Measurements from ENCODE around the gene IDI1. TPM values are rescaled to one million over a fixed set of nuclear protein-coding genes. Genes with fewer than 3 reads are reported as not detected.

Gene IDI1
- polyA plus RNA-seq, 1 of the 3 experiments (the other 2 are of a cell fraction): 15.9 TPM

GRCh38 chr10:1049425-1049958, 573 bp upstream of the IDI1 start:
- peak overlapping the region; percentile 99 for H3K27ac ChIP-seq (ENCODE audit: low read depth in 2 of 2, low read length in 1 of 2)
- peak; percentile 96 for DNase-seq
- H3K4me2 ChIP-seq: peak overlapping the region; percentile 77
- H3K9me2 ChIP-seq: no peaks in the 10 kb centered on the region
- under 1% methylated on average over 20 of the region's 34 CpGs for WGBS (ENCODE audit: low lambda C conversion rate)
- ChIA-PET CTCF (interaction anchor here (1.5 kb wide), 1 partner anchor 12 kb away, joined by 3 read pairs; no protein-coding TSS in a partner anchor), POLR2A (interaction anchor here (0.9 to 1.6 kb wide), 5 partner anchors 10 to 157 kb away, joined by 3 to 7 read pairs (median 4); partner anchors contain the start of gene LARP4B)
- peak overlapping the region; percentile 77; the same call in 1 of the 2 replicates for H2AFZ ChIP-seq (ENCODE audit: low read depth)
- peaks cover 25 to 28% of the 10 kb centered on the region in 2 experiments for H3K36me3 ChIP-seq (replicated peaks in 1 of 2; ENCODE audit: control insufficient read depth in 1 of 2, insufficient read depth in 2 of 2, low read length in 1 of 2)
- H3K4me1 ChIP-seq (ENCODE audit: control insufficient read depth in 1 of 2, insufficient read depth in 2 of 2, low read depth in 1 of 2, low read length in 1 of 2): peaks cover 10 to 15% of the 10 kb centered on the region in 2 experiments; a peak in 3 of 4 replicates
- no peaks in the 10 kb centered on the region for H3K9me3 ChIP-seq
- peaks cover 79% of the 10 kb centered on the region for H3K79me2 ChIP-seq (ENCODE audit: insufficient read depth)
- peak overlapping the region; percentile 90 to 92 for H3K4me3 ChIP-seq (ENCODE audit: low read depth in 2 of 2, low read length in 1 of 2)
- peaks cover 25% of the 10 kb centered on the region for H4K20me1 ChIP-seq (ENCODE audit: insufficient read depth)
- peaks cover 14% of the 10 kb centered on the region for H3F3A ChIP-seq (replicated peaks; ENCODE audit: insufficient read depth)
- H3K27me3 ChIP-seq (ENCODE audit: insufficient read depth): no peaks in the 10 kb centered on the region
- H3K9ac ChIP-seq: peak overlapping the region; percentile 97
- no peak for TF ChIP-seq SIN3A (IDR thresholded peaks at IDR 0.05; ENCODE audit: borderline replicate concordance, low read depth, low read length)
- TF ChIP-seq FOSL2 (IDR thresholded peaks at IDR 0.05; ENCODE audit: borderline replicate concordance, low read depth): no peak
- TF ChIP-seq, protein P1, sequence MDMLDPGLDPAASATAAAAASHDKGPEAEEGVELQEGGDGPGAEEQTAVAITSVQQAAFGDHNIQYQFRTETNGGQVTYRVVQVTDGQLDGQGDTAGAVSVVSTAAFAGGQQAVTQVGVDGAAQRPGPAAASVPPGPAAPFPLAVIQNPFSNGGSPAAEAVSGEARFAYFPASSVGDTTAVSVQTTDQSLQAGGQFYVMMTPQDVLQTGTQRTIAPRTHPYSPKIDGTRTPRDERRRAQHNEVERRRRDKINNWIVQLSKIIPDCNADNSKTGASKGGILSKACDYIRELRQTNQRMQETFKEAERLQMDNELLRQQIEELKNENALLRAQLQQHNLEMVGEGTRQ (IDR thresholded peaks at IDR 0.05; ENCODE audit: borderline replicate concordance, low read depth, low read length): no peak
- TF ChIP-seq ELF1 (IDR thresholded peaks at IDR 0.05): no peak
- no peak for TF ChIP-seq EP300 (IDR thresholded peaks at IDR 0.05; ENCODE audit: borderline replicate concordance in 1 of 2, low read depth in 1 of 2, low read length in 1 of 2)
- peak; percentile 15; the same call in 1 of the 2 replicates for TF ChIP-seq YY1 (IDR thresholded peaks at IDR 0.05; ENCODE audit: low read depth)
- no peak for TF ChIP-seq GATA2 (CRISPR knock-in tag; IDR thresholded peaks at IDR 0.05)
- TF ChIP-seq, protein P2, sequence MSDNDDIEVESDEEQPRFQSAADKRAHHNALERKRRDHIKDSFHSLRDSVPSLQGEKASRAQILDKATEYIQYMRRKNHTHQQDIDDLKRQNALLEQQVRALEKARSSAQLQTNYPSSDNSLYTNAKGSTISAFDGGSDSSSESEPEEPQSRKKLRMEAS (IDR thresholded peaks at IDR 0.05; ENCODE audit: low read depth): no peak
- no peak for TF ChIP-seq CHD2 (IDR thresholded peaks at IDR 0.05; ENCODE audit: low read length, partially characterized antibody)
- TF ChIP-seq, protein P3, sequence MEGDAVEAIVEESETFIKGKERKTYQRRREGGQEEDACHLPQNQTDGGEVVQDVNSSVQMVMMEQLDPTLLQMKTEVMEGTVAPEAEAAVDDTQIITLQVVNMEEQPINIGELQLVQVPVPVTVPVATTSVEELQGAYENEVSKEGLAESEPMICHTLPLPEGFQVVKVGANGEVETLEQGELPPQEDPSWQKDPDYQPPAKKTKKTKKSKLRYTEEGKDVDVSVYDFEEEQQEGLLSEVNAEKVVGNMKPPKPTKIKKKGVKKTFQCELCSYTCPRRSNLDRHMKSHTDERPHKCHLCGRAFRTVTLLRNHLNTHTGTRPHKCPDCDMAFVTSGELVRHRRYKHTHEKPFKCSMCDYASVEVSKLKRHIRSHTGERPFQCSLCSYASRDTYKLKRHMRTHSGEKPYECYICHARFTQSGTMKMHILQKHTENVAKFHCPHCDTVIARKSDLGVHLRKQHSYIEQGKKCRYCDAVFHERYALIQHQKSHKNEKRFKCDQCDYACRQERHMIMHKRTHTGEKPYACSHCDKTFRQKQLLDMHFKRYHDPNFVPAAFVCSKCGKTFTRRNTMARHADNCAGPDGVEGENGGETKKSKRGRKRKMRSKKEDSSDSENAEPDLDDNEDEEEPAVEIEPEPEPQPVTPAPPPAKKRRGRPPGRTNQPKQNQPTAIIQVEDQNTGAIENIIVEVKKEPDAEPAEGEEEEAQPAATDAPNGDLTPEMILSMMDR (IDR thresholded peaks at IDR 0.05): no peak
- no peak for TF ChIP-seq EZH2phosphoT487 (IDR thresholded peaks at IDR 0.05; ENCODE audit: borderline replicate concordance, low read depth)
- TF ChIP-seq MEF2A (IDR thresholded peaks at IDR 0.05; ENCODE audit: borderline replicate concordance, low read depth): no peak
- TF ChIP-seq SMC3 (IDR thresholded peaks at IDR 0.05; ENCODE audit: low read depth, low read length): no peak
- no peak for TF ChIP-seq TCF12 (IDR thresholded peaks at IDR 0.05)
- no peak for TF ChIP-seq RFX5 (IDR thresholded peaks at IDR 0.05; ENCODE audit: low read length)
- TF ChIP-seq MXI1 (IDR thresholded peaks at IDR 0.05; ENCODE audit: low read depth, low read length): peak; percentile 35; the same call in 1 of the 2 replicates
- TF ChIP-seq RCOR1 (IDR thresholded peaks at IDR 0.05; ENCODE audit: low read length): no peak
- TF ChIP-seq POLR2AphosphoS5 (IDR thresholded peaks at IDR 0.05; ENCODE audit: low read depth, low read length): peak; percentile 8; the same call in 1 of the 2 replicates
- TF ChIP-seq FOXJ3 (CRISPR knock-in tag; IDR thresholded peaks at IDR 0.05): no peak
- TF ChIP-seq FOXM1 (IDR thresholded peaks at IDR 0.05; ENCODE audit: low read depth): no peak
- TF ChIP-seq TAF1 (IDR thresholded peaks at IDR 0.05; ENCODE audit: borderline replicate concordance, low read depth, low read length): peak; percentile 30
- TF ChIP-seq ZBTB33 (IDR thresholded peaks at IDR 0.05; ENCODE audit: borderline replicate concordance, low read depth): no peak
- TF ChIP-seq RAD21 (IDR thresholded peaks at IDR 0.05; ENCODE audit: low read length): no peak
- TF ChIP-seq JUND (IDR thresholded peaks at IDR 0.05): no peak
- TF ChIP-seq TEAD4 (IDR thresholded peaks at IDR 0.05; ENCODE audit: borderline replicate concordance, insufficient read depth): no peak
- no peak for TF ChIP-seq REST (IDR thresholded peaks at IDR 0.05; ENCODE audit: low read depth, low read length)
